Endodermal cell (in vitro differentiated cells): ENCODE measurements around the gene CLDN15. TPM values are rescaled to one million over a fixed set of nuclear protein-coding genes. Genes with fewer than 3 reads are reported as not detected.
A peak's percentile ranks its signal among the peaks of the same experiment; 100 is the strongest.
"Not testable (repeated sequence)": the region's sequence is repeated elsewhere in the genome, so short reads cannot be mapped to it uniquely, and the experiment has no call there.

ENCODE experiments used
- DNase-seq: peaks from one replicate; pipeline ENCODE4 v3.0.0-alpha.2; 2017
- H3K27ac ChIP-seq: 2 replicates; pipeline ENCODE4 v1.5.1; 2013; ENCODE audit warnings: mild to moderate bottlenecking, low read depth, low read length, moderate library complexity
- H3K27me3 ChIP-seq: 2 replicates; pipeline ENCODE4 v1.6.1; 2013; ENCODE audit warnings: mild to moderate bottlenecking, low read length, moderate library complexity; ENCODE audit not compliant: insufficient read depth, control insufficient read depth, poor library complexity, severe bottlenecking
- H3K36me3 ChIP-seq: 2 replicates; pipeline ENCODE4 v1.7.0; 2013; ENCODE audit warnings: mild to moderate bottlenecking, low read length, moderate library complexity; ENCODE audit not compliant: control insufficient read depth, insufficient read depth
- H3K4me1 ChIP-seq: one replicate; pipeline ENCODE4 v1.7.0; 2013; ENCODE audit warnings: low read length; ENCODE audit not compliant: control insufficient read depth, insufficient read depth
- H3K4me3 ChIP-seq: 2 replicates; pipeline ENCODE4 v1.5.1; 2013; ENCODE audit warnings: mild to moderate bottlenecking, low read length, moderate library complexity
- H3K9ac ChIP-seq: 2 replicates; pipeline ENCODE4 v1.6.1; 2013; ENCODE audit warnings: mild to moderate bottlenecking, low read length, moderate library complexity; ENCODE audit not compliant: poor library complexity, severe bottlenecking; ENCODE audit errors: extremely low read depth
- H3K9me3 ChIP-seq: 2 replicates; pipeline ENCODE4 v1.6.1; 2013; ENCODE audit warnings: mild to moderate bottlenecking, low read length, moderate library complexity; ENCODE audit not compliant: control insufficient read depth
- H3K27ac Mint-ChIP-seq: 2 replicates; pipeline ENCODE4 v1.8.0; 2020; ENCODE audit warnings: mixed read lengths
- H3K27me3 Mint-ChIP-seq: 2 replicates; pipeline ENCODE4 v1.8.0; 2021; ENCODE audit warnings: mild to moderate bottlenecking, mixed read lengths; ENCODE audit not compliant: insufficient read depth
- H3K36me3 Mint-ChIP-seq: 2 replicates; pipeline ENCODE4 v1.8.0; 2020; ENCODE audit warnings: low read depth, mixed read lengths
- H3K4me1 Mint-ChIP-seq: 2 replicates; pipeline ENCODE4 v1.8.0; 2020; ENCODE audit warnings: mixed read lengths
- H3K4me3 Mint-ChIP-seq: 2 replicates; pipeline ENCODE4 v1.8.0; 2020; ENCODE audit warnings: mild to moderate bottlenecking, moderate library complexity, mixed read lengths
- H3K9me3 Mint-ChIP-seq: 2 replicates; pipeline ENCODE4 v1.8.0; 2020; ENCODE audit warnings: mild to moderate bottlenecking, mixed read lengths
- CTCF ChIP-seq: fragments of 200-600 bp; sonication (generic); conservative IDR thresholded peaks from 2 replicates; pipeline ENCODE4 v1.5.0; 2021; ENCODE audit warnings: antibody characterized with exemption, mild to moderate bottlenecking
- WGBS, 2 experiments: methylation state at CpG; one replicate each; pipeline versions ENCODE4 v1.1.5 to v1.1.7; 2013; ENCODE audit warnings: missing lambda C conversion rate in 2 of 2, mixed read lengths in 1 of 2; ENCODE audit not compliant: insufficient coverage in 1 of 2, insufficient read length in 1 of 2; 5-methylcytosine and 5-hydroxymethylcytosine counted together
- long read RNA-seq, 4 experiments: library from polyadenylated mRNA in 2 of 4; library from RNA in 1 of 4; library from capped mRNA in 1 of 4; stranded (forward) in 3 of 4; unstranded in 1 of 4; transcript quantifications; one replicate each; pipeline ENCODE4 v2.0.0, GENCODE V29; 2020 to 2021; ENCODE audit warnings: inconsistent platforms in 1 of 4
- polyA plus RNA-seq, 2 experiments: library from polyadenylated mRNA; stranded (reverse); fragments of 50-300 nt; gene quantifications; one replicate each; pipeline ENCODE4 v1.2.3, GENCODE V29; 2013
- total RNA-seq, 2 donors: library from RNA; stranded (reverse); fragmentation: NEBNext Ultra II Directional in 1 of 2; extraction: Animal tissue kit (Norgen Biotek cat#: 25700) in 1 of 2; gene quantifications; 2 replicates in 1 of 2; 3 replicates in 1 of 2; pipeline ENCODE4 v1.2.1, GENCODE V29; 2021

Gene CLDN15
- total RNA-seq, result 1 to 10 TPM; 6.0 to 7.1 TPM
- polyA plus RNA-seq (2013, experiment 1 of 2), result 6.8 TPM
- polyA plus RNA-seq (2013, experiment 2 of 2), result 5.3 TPM
- long read RNA-seq, experiment 1, partial matches to known transcripts, result 1 of 2 reads
- long read RNA-seq, experiment 1, other reads (novel, unspliced or antisense), result 1 of 2 reads
- long read RNA-seq, experiment 2, partial matches to known transcripts, result 1 of 3 reads
- long read RNA-seq, experiment 2, other reads (novel, unspliced or antisense), result 1 of 3 reads
- long read RNA-seq, experiment 3, partial matches to known transcripts, result 0 of 9 reads
- long read RNA-seq, experiment 3, other reads (novel, unspliced or antisense), result 9 of 9 reads
- long read RNA-seq, experiment 4, partial matches to known transcripts, result 0 of 1 reads
- long read RNA-seq, experiment 4, other reads (novel, unspliced or antisense), result 0 of 1 reads

GRCh38 chr7:101237206-101238067 lies at the start of gene CLDN15:
TSS of gene CLDN15 (minus strand) at chr7:101237802. CDS start at chr7:101237581, 221 bp downstream.
- H3K27ac Mint-ChIP-seq, result peak within 1 kb of the TSS; percentile 32
- H3K4me3 Mint-ChIP-seq, result no peak within 1 kb of the TSS

GRCh38 chr7:101287032-101287431 lies 49.4 kb upstream of the CLDN15 start:
- H3K36me3 ChIP-seq, result no peaks in the 10 kb centered on the region
- no peak for DNase-seq
- H3K9ac ChIP-seq, result no peak overlapping the region
- no peaks in the 10 kb centered on the region for H3K9me3 ChIP-seq
- Mint-ChIP-seq H3K27me3 (peaks cover 9% of the 10 kb centered on the region), H3K4me3 (no peak overlapping the region), H3K9me3 (no peaks in the 10 kb centered on the region), H3K4me1 (peaks cover 7% of the 10 kb centered on the region), H3K27ac (no peak overlapping the region), H3K36me3 (no peaks in the 10 kb centered on the region)
- no peak overlapping the region for H3K27ac ChIP-seq
- TF ChIP-seq CTCF, result no peak
- 90 to 96% methylated on average over 2 to 6 of the region's 6 CpGs for WGBS, 2 experiments
- H3K4me3 ChIP-seq, result no peak overlapping the region
- no peaks in the 10 kb centered on the region for H3K27me3 ChIP-seq
- no peaks in the 10 kb centered on the region for H3K4me1 ChIP-seq

More at GRCh38 chr7:101237206-101238067, at the start of gene CLDN15:
- H3K27ac ChIP-seq, result no peak within 1 kb of the TSS
- H3K4me1 ChIP-seq, result no peaks in the 10 kb centered on the region
- peaks cover 6% of the 10 kb centered on the region for H3K36me3 ChIP-seq
- DNase-seq, result no peak
- no peak within 1 kb of the TSS for H3K4me3 ChIP-seq
- no peaks in the 10 kb centered on the region for H3K27me3 ChIP-seq
- WGBS, 2 experiments, result 88% methylated on average over 15 to 31 of the region's 31 CpGs
- no peaks in the 10 kb centered on the region for H3K27me3 Mint-ChIP-seq
- TF ChIP-seq CTCF, result no peak
- no peaks in the 10 kb centered on the region for H3K9me3 ChIP-seq
- H3K4me1 Mint-ChIP-seq, result peaks cover 6% of the 10 kb centered on the region
- no peak within 1 kb of the TSS for H3K9ac ChIP-seq
- H3K36me3 Mint-ChIP-seq, result peaks cover 6% of the 10 kb centered on the region
- no peaks in the 10 kb centered on the region for H3K9me3 Mint-ChIP-seq

- 78 to 85% methylated on average over 3 of the region's 3 CpGs for WGBS, 2 experiments
- H3K9ac ChIP-seq, DNase-seq, H3K27me3 ChIP-seq, H3K9me3 ChIP-seq, H3K36me3 ChIP-seq, H3K27ac Mint-ChIP-seq, H3K36me3 Mint-ChIP-seq, H3K9me3 Mint-ChIP-seq, H3K4me1 Mint-ChIP-seq, H3K4me3 ChIP-seq, H3K27me3 Mint-ChIP-seq, H3K4me1 ChIP-seq, H3K4me3 Mint-ChIP-seq, H3K27ac ChIP-seq: not testable (repeated sequence)
Observed at GRCh38 chr7:101285880-101286279, 48.3 kb upstream of the CLDN15 start.
